Measurements from ENCODE around the gene PARD3.

The PARD3 gene

GRCh38 chr10:34764472-34764946, 50.6 kb downstream of the PARD3 start:
- TF ChIP-seq CTCF (conservative IDR thresholded peaks at IDR 0.05; ENCODE audit: control insufficient read depth, insufficient read depth, low read depth, low read length) = no peak
- DNase-seq (ENCODE audit: low read depth) = no peak
- no peak overlapping the region for H3K4me3 ChIP-seq (ENCODE audit: control insufficient read depth, low read depth, low read length)

GRCh38 chr10:34762603-34763299, 52.3 kb downstream of the PARD3 start:
- TF ChIP-seq CTCF (conservative IDR thresholded peaks at IDR 0.05; ENCODE audit: control insufficient read depth, insufficient read depth, low read depth, low read length) = no peak
- no peak for DNase-seq (ENCODE audit: low read depth)

GRCh38 chr10:34762156-34762555, 52.9 kb downstream of the PARD3 start:
- TF ChIP-seq CTCF (conservative IDR thresholded peaks at IDR 0.05; ENCODE audit: control insufficient read depth, insufficient read depth, low read depth, low read length) = no peak
- no peak for DNase-seq (ENCODE audit: low read depth)
- no peak overlapping the region for H3K4me3 ChIP-seq (ENCODE audit: control insufficient read depth, low read depth, low read length)

More at GRCh38 chr10:34762603-34763299, 52.3 kb downstream of the PARD3 start:
- no peak overlapping the region for H3K4me3 ChIP-seq (ENCODE audit: control insufficient read depth, low read depth, low read length)

- DNase-seq (ENCODE audit: low read depth) = peak; percentile 38
- no peak overlapping the region for H3K4me3 ChIP-seq (ENCODE audit: control insufficient read depth, low read depth, low read length)
- no peak for TF ChIP-seq CTCF (conservative IDR thresholded peaks at IDR 0.05; ENCODE audit: control insufficient read depth, insufficient read depth, low read depth, low read length)
Observed at GRCh38 chr10:34761453-34761852, 53.6 kb downstream of the PARD3 start.

- TF ChIP-seq CTCF (conservative IDR thresholded peaks at IDR 0.05; ENCODE audit: control insufficient read depth, insufficient read depth, low read depth, low read length) = no peak
- no peak overlapping the region for H3K4me3 ChIP-seq (ENCODE audit: control insufficient read depth, low read depth, low read length)
- peak; percentile 24 for DNase-seq (ENCODE audit: low read depth)
Observed at GRCh38 chr10:34760606-34761005, 54.5 kb downstream of the PARD3 start.

- no peak for TF ChIP-seq CTCF (conservative IDR thresholded peaks at IDR 0.05; ENCODE audit: control insufficient read depth, insufficient read depth, low read depth, low read length)
- H3K4me3 ChIP-seq (ENCODE audit: control insufficient read depth, low read depth, low read length) = no peak overlapping the region
- no peak for DNase-seq (ENCODE audit: low read depth)
Observed at GRCh38 chr10:34759837-34760215, 55.3 kb downstream of the PARD3 start.

Data from fibroblast of mammary gland (primary cell).